HepG2 (cell line): ENCODE data around the gene RABL6. TPM values are rescaled to one million over a fixed set of nuclear protein-coding genes. Genes with fewer than 3 reads are reported as not detected.
A peak's percentile ranks its signal among the peaks of the same experiment; 100 is the strongest.

Experiments used
- ATAC-seq: fragments of 200-7000 bp; cut with Tn5 transposase; 3 replicates; pipeline ENCODE4 v1.9.1; 2020; ENCODE audit warnings: mild to moderate bottlenecking, moderate library complexity
- BruUV-seq: library from RNA; stranded (reverse); fragments of 400-500 nt; replicated peaks from 2 replicates; lab custom pipeline; 2021; lab: Mats Ljungman, UMichigan
- CTCF ChIA-PET: fragments of 300-600 bp; formaldehyde crosslinking; extraction: SDS; loops from one replicate; lab custom pipeline; 2021; ENCODE audit warnings: low total read pairs, inconsistent platforms, low intra/inter-chr PET ratio; lab: Yijun Ruan, JAX
- POLR2A ChIA-PET: fragments of 350-600 bp; sonication (Branson Sonifier 250); formaldehyde crosslinking; loops from one replicate; lab custom pipeline; 2020; ENCODE audit warnings: antibody characterized with exemption, inconsistent platforms; lab: Yijun Ruan, JAX
- DNase-seq: peaks from one replicate; pipeline ENCODE4 v3.0.0-alpha.2; 2015; ENCODE audit warnings: low spot score
- FAIRE-seq: peaks from 3 replicates; lab custom pipeline; 2011; peaks lifted over from hg19 to GRCh38; lab: Jason Lieb, UNC
- H2AFZ ChIP-seq: one replicate; pipeline ENCODE4 v1.6.1; 2011; ENCODE audit warnings: low read length, inconsistent platforms
- H3K27ac ChIP-seq: fragments of 300-600 bp; 3 replicates; pipeline ENCODE4 v1.8.0; 2011; ENCODE audit warnings: mixed run types, mild to moderate bottlenecking, mixed read lengths, low read length, inconsistent platforms; ENCODE audit not compliant: insufficient read depth; ENCODE audit errors: extremely low read length
- H3K27me3 ChIP-seq, 2 experiments: fragments of 200-600 bp in 1 of 2; 2 replicates in 1 of 2; 3 replicates in 1 of 2; pipeline versions ENCODE4 v1.6.0 to v1.8.0; 2011; ENCODE audit warnings: low read length in 2 of 2, mild to moderate bottlenecking in 2 of 2, moderate library complexity in 2 of 2, inconsistent platforms in 1 of 2; ENCODE audit not compliant: insufficient read depth in 2 of 2, control insufficient read depth in 1 of 2
- H3K36me3 ChIP-seq, 2 experiments: fragments of 200-600 bp in 1 of 2; replicated peaks in 1 of 2; 2 replicates in 1 of 2; 3 replicates in 1 of 2; pipeline versions ENCODE4 v1.5.1 to v1.8.0; 2011; ENCODE audit warnings: low read length in 2 of 2, inconsistent platforms in 1 of 2; ENCODE audit not compliant: insufficient read depth in 2 of 2, control insufficient read depth in 1 of 2
- H3K4me1 ChIP-seq: 2 replicates; pipeline ENCODE4 v1.5.1; 2012; ENCODE audit warnings: low read length, inconsistent platforms; ENCODE audit not compliant: insufficient read depth
- H3K4me2 ChIP-seq: 2 replicates; pipeline ENCODE4 v1.6.0; 2011; ENCODE audit warnings: low read depth, low read length, inconsistent platforms
- H3K4me3 ChIP-seq, 3 experiments: fragments of 200-600 bp in 1 of 3; sonication (generic), shearing (Covaris generic) in 1 of 3; replicated peaks in 1 of 3; 2 replicates each; pipeline ENCODE4 v1.5.1; 2011 to 2016; ENCODE audit warnings: low read length in 3 of 3, inconsistent platforms in 2 of 3, low read depth in 2 of 3, mild to moderate bottlenecking in 2 of 3, control low read depth in 1 of 3, mixed read lengths in 1 of 3; ENCODE audit not compliant: insufficient read depth in 1 of 3
- H3K79me2 ChIP-seq: one replicate; pipeline ENCODE4 v1.6.1; 2011; ENCODE audit warnings: low read length, inconsistent platforms; ENCODE audit not compliant: insufficient read depth
- H3K9ac ChIP-seq: 2 replicates; pipeline ENCODE4 v1.6.0; 2011; ENCODE audit warnings: mild to moderate bottlenecking, low read depth, low read length, inconsistent platforms; ENCODE audit not compliant: insufficient read depth
- H3K9me3 ChIP-seq: 2 replicates; pipeline ENCODE4 v1.5.1; 2012; ENCODE audit warnings: mild to moderate bottlenecking, low read length
- H4K20me1 ChIP-seq: 2 replicates; pipeline ENCODE4 v1.6.0; 2011; ENCODE audit warnings: inconsistent platforms, mild to moderate bottlenecking, low read length, moderate library complexity; ENCODE audit not compliant: insufficient read depth
- FOXO1 ChIP-seq: sonication (generic); formaldehyde crosslinking; IDR thresholded peaks from 2 replicates; pipeline ENCODE4 v1.4.0; 2020; ENCODE audit warnings: missing genetic modification reagents
- GATAD2A ChIP-seq: IDR thresholded peaks from 2 replicates; pipeline ENCODE4 v1.6.1; 2016
- HDAC1 ChIP-seq: sonication (generic); formaldehyde crosslinking; IDR thresholded peaks from 2 replicates; pipeline ENCODE4 v1.5.1; 2020; ENCODE audit warnings: mild to moderate bottlenecking, missing genetic modification reagents
- KDM1A ChIP-seq: IDR thresholded peaks from 2 replicates; pipeline ENCODE4 v1.6.1; 2016; ENCODE audit warnings: missing compliant biosample characterization
- KLF12 ChIP-seq: sonication (generic); formaldehyde crosslinking; IDR thresholded peaks from 2 replicates; pipeline ENCODE4 v1.4.0; 2020; ENCODE audit warnings: missing genetic modification reagents, borderline replicate concordance
- LCORL ChIP-seq, 2 experiments: fragments of 450-650 bp in 1 of 2; sonication (generic) in 1 of 2; formaldehyde crosslinking in 1 of 2; IDR thresholded peaks; 2 replicates each; pipeline versions ENCODE4 v1.5.0 to v1.6.1; 2017 to 2020; ENCODE audit warnings: antibody characterized with exemption in 1 of 2, missing genetic modification reagents in 1 of 2
- PCBP2 ChIP-seq: fragments of 200-400 bp; formaldehyde crosslinking; optimal IDR thresholded peaks from 2 replicates; pipeline ENCODE3; 2018; ENCODE audit warnings: low read length, low read depth; ENCODE audit not compliant: poor library complexity, severe bottlenecking
- POLR2A ChIP-seq, 2 experiments: IDR thresholded peaks; 2 replicates each; pipeline ENCODE4 v1.6.1; 2011; ENCODE audit warnings: low read depth in 2 of 2, low read length in 2 of 2, mild to moderate bottlenecking in 1 of 2, moderate library complexity in 1 of 2; ENCODE audit not compliant: insufficient read depth in 1 of 2
- RARG ChIP-seq: sonication (generic); formaldehyde crosslinking; IDR thresholded peaks from 2 replicates; pipeline ENCODE4 v1.4.0; 2020; ENCODE audit warnings: low read depth, mild to moderate bottlenecking, missing genetic modification reagents
- ZNF431 ChIP-seq: sonication (generic); formaldehyde crosslinking; IDR thresholded peaks from 2 replicates; pipeline ENCODE4 v1.9.0; 2022; ENCODE audit warnings: missing genetic modification reagents, low read depth, mild to moderate bottlenecking, borderline replicate concordance
- ZNF572 ChIP-seq: sonication (generic); formaldehyde crosslinking; IDR thresholded peaks from 2 replicates; pipeline ENCODE4 v1.5.1; 2020; ENCODE audit warnings: mild to moderate bottlenecking, missing genetic modification reagents
- ZSCAN29 ChIP-seq: sonication (generic); formaldehyde crosslinking; conservative IDR thresholded peaks from 2 replicates; pipeline ENCODE4 v1.4.0; 2020; ENCODE audit warnings: mild to moderate bottlenecking, missing genetic modification reagents
- WGBS: methylation state at CpG from one replicate; pipeline ENCODE4 v1.1.6; 2017; ENCODE audit warnings: low lambda C conversion rate; 5-methylcytosine and 5-hydroxymethylcytosine counted together
- in situ Hi-C: cut with HindIII; loops from 2 replicates; pipeline ENCODE4 v1.10.0; 2017; ENCODE audit warnings: low pct_unique_long_range_greater_than_20kb; ENCODE audit not compliant: extremely low pct_ligation_motif_present
- intact Hi-C: fragments of 100-400 bp; cut with micrococcal nuclease; formaldehyde crosslinking; loops from one replicate; pipeline ENCODE4 v1.10.0; 2022; ENCODE audit not compliant: unreplicated experiment
- polyA plus RNA-seq, 8 experiments: library from polyadenylated mRNA; depleted of rRNA in 3 of 8; stranded (reverse) in 7 of 8; unstranded in 1 of 8; fragments of >200 nt; fragmentation: Illumina TruSeq in 4 of 8; extraction: Trizol in 4 of 8; gene quantifications; 2 replicates each; pipeline versions ENCODE4 v1.2.1 to v1.2.3, GENCODE V29; 2011 to 2016; ENCODE audit warnings: low read depth in 4 of 8, missing spikeins in 1 of 8, mixed read lengths in 1 of 8; ENCODE audit not compliant: insufficient read depth in 1 of 8
- total RNA-seq, 5 experiments: library from RNA; depleted of rRNA; stranded (reverse); fragments of >200 nt; fragmentation: Illumina TruSeq; extraction: Trizol; gene quantifications; 2 replicates each; pipeline ENCODE4 v1.2.3, GENCODE V29; 2016; ENCODE audit warnings: low read depth in 1 of 5
- TF ChIP-seq, protein P1 (sequence below): sonication (generic); formaldehyde crosslinking; IDR thresholded peaks from 2 replicates; pipeline ENCODE4 v1.5.1; 2020; ENCODE audit warnings: mild to moderate bottlenecking, missing genetic modification reagents, borderline replicate concordance
- TF ChIP-seq, protein P2 (sequence below), 2 experiments: fragments of 450-650 bp in 1 of 2; sonication (generic) in 1 of 2; formaldehyde crosslinking; IDR thresholded peaks; 2 replicates each; pipeline versions ENCODE4 v1.5.0 to v1.8.0; 2020 to 2022; ENCODE audit warnings: mild to moderate bottlenecking in 1 of 2, missing genetic modification reagents in 1 of 2

RABL6 gene
- total and polyA plus RNA-seq, 2 of the 13 experiments (the other 11 are each of a cell fraction or from before 2014, with no cell fraction given), result 81.5 to 125 TPM

DNA sequence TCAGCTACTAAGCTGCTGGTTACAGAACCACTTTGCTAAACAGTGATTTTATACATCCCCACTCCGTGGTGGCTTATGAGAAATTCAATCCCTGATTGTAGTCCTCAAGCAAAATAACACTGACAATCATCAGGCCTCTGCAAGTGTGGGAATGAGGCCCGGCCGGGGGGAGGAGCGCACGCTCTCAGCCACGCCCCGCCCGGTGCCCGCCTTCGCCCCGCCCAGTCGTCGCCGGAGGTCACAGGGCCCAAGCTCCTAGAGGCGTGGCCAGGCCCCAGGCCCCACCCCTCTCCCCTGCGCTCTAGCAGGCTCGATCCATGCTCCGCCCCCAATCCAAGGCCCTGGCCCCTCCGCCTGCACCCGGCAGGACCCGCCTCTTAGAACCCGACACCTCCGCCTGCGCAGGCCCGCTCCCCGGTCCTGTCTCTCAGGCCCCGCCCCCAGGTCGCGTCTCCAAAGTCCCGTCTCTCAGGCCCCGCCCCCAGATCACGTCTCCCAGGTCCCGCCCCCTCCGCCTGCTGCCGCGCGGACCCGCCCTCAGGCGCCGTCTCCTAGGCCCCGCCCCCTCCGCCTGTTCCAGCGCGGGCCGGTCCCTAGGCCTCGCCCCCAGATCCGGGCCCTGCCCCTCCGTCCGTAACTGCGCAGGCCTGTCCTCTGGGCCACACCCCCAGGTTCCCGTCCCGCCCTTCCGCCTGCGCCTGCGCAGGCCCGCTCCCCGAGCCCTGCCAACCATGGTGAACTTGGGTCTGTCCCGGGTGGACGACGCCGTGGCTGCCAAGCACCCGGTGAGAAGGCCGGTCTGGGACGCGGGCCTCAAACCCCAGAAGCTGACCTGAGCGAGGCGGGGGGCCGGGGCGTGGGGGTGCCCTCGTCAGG, 16.9 kb upstream of the RABL6 start, which contains the start of gene TMEM141 (continued):
- peak; percentile 50; the same call in 1 of the 2 replicates for TF ChIP-seq HDAC1 (CRISPR knock-in tag)

DNA sequence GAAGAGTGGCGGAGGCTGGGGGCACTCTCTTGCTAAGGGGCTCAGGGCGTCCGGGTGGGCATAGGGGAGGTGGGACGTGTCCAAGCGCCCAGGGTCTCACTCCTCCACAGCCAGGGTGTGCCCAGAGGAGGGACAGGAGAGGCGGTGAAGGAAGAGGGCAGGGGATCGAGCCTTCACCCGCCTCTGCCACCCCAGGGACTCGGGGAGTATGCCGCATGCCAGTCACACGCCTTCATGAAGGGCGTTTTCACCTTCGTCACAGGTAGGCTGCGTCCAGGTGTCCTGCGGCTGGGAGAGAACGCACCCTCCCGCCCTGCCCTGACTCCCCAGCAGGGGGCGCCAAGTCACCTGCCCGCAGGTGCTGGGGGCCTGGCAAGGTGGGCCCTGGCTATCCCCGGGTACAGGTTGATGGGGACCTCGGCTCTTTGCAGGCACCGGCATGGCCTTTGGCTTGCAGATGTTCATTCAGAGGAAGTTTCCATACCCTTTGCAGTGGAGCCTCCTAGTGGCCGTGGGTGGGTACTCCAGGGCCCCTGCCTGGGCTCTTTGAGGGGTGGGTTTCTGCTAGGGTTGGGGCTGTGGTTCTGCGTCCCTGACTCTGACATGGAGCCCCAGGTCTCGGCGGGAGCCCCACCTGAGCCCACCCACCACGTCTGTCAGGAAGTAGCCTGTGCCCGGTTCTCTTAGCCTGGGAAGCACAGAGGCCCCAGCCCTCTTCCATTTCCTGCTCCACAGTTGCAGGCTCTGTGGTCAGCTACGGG, 16.1 kb upstream of the RABL6 start:
- BruUV-seq, result TSS peak; percentile 40
- Histone ChIP-seq H3K36me3 (0 out of 5 replicates have a peak, but pooled peaks cover 0 to 12% of the 10 kb centered on the region in 2 experiments), H4K20me1 (no peaks in the 10 kb centered on the region), H2AFZ (no peak overlapping the region), H3K27me3 (no peaks in the 10 kb centered on the region; a peak in 1 of 5 replicates), H3K4me1 (peaks cover 82% of the 10 kb centered on the region), H3K9ac (peak overlapping the region; percentile 91), H3K79me2 (peaks cover 28% of the 10 kb centered on the region), H3K4me2 (peak overlapping the region; percentile 96), H3K27ac (peak overlapping the region; percentile 75), H3K4me3 (peak overlapping the region; percentile 78 to 98 (median 82)), H3K9me3 (no peaks in the 10 kb centered on the region)
- ChIA-PET POLR2A (interaction anchor here (0.7 to 2.3 kb wide), 2 partner anchors 9 to 16 kb away, joined by 3 to 12 read pairs; partner anchors contain the start of gene RABL6), CTCF (interaction anchor here (0.6 to 1.1 kb wide), 2 partner anchors 16 to 49 kb away, joined by 3 to 4 read pairs; partner anchors contain the start of gene RABL6)
- ATAC-seq (peak; percentile 23), DNase-seq (peak; percentile 47), FAIRE-seq (no peak)
- in situ Hi-C loops, result no loop called here
- 3% methylated on average over 13 of the region's 29 CpGs for WGBS
- intact Hi-C loops, result no loop called here
- TF ChIP-seq KLF12 (no peak; the same call in 1 of the 2 replicates), PCBP2 (no peak), LCORL (IDR thresholded peaks at IDR 0.05) (no peak), LCORL (CRISPR knock-in tag; IDR thresholded peaks at IDR 0.05) (peak; percentile 60), GATAD2A (peak; percentile 51; the same call in 1 of the 2 replicates), FOXO1 (peak; percentile 4), KDM1A (CRISPR knock-in tag) (no peak), RARG (CRISPR knock-in tag) (no peak), ZNF572 (0 out of 2 replicates have a peak, but pooled peaks have one; percentile 60), ZNF431 (0 out of 2 replicates have a peak, but pooled peaks have one; percentile 33), ZSCAN29 (CRISPR knock-in tag) (peak; percentile 62; the same call in 1 of the 2 replicates), POLR2A (IDR thresholded peaks at IDR 0.05; ENCODE audit: insufficient read depth in 1 of 2, low read depth in 2 of 2, low read length in 2 of 2) (no peak)
- TF ChIP-seq, protein P1, sequence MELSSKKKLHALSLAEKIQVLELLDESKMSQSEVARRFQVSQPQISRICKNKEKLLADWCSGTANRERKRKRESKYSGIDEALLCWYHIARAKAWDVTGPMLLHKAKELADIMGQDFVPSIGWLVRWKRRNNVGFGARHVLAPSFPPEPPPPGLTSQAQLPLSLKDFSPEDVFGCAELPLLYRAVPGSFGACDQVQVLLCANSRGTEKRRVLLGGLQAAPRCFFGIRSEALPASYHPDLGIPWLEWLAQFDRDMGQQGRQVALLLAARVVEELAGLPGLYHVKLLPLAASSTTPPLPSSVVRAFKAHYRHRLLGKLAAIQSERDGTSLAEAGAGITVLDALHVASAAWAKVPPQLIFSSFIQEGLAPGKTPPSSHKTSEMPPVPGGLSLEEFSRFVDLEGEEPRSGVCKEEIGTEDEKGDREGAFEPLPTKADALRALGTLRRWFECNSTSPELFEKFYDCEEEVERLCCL, result 0 out of 2 replicates have a peak, but pooled peaks have one; percentile 61
- TF ChIP-seq, protein P2, sequence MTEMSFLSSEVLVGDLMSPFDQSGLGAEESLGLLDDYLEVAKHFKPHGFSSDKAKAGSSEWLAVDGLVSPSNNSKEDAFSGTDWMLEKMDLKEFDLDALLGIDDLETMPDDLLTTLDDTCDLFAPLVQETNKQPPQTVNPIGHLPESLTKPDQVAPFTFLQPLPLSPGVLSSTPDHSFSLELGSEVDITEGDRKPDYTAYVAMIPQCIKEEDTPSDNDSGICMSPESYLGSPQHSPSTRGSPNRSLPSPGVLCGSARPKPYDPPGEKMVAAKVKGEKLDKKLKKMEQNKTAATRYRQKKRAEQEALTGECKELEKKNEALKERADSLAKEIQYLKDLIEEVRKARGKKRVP (CRISPR knock-in tag; IDR thresholded peaks at IDR 0.05), result no peak
